GM23338 (cell line): ENCODE results near the gene ZNF774. TPM values are rescaled to one million over a fixed set of nuclear protein-coding genes. Genes with fewer than 3 reads are reported as not detected.

ENCODE experiments used
- ATAC-seq: fragments of 200-7000 bp; cut with Tn5 transposase; 3 replicates; pipeline ENCODE4 v1.9.1; 2020
- DNase-seq: peaks from one replicate; pipeline ENCODE4 v3.0.0-alpha.2; 2015; ENCODE audit warnings: low spot score
- H2AFZ ChIP-seq: fragments of 200-600 bp; sonication (generic); 2 replicates; pipeline ENCODE4 v1.8.0; 2016; ENCODE audit warnings: antibody characterized with exemption, mild to moderate bottlenecking, moderate library complexity
- H3F3A ChIP-seq: fragments of 200-600 bp; sonication (generic); replicated peaks from 2 replicates; pipeline ENCODE4 v1.8.0; 2017; ENCODE audit warnings: antibody characterized with exemption, mixed run types, low read depth
- H3K27ac ChIP-seq: fragments of 200-600 bp; sonication (generic); 2 replicates; pipeline ENCODE4 v1.6.1; 2016; ENCODE audit warnings: low read depth
- H3K27me3 ChIP-seq: fragments of 200-600 bp; sonication (generic); 2 replicates; pipeline ENCODE4 v1.8.0; 2016; ENCODE audit warnings: mild to moderate bottlenecking, mixed run types, moderate library complexity; ENCODE audit not compliant: insufficient read depth
- H3K36me3 ChIP-seq: fragments of 200-600 bp; sonication (generic); 2 replicates; pipeline ENCODE4 v1.8.0; 2016; ENCODE audit warnings: mild to moderate bottlenecking; ENCODE audit not compliant: insufficient read depth
- H3K4me1 ChIP-seq: fragments of 200-600 bp; sonication (generic); 2 replicates; pipeline ENCODE4 v1.8.0; 2016; ENCODE audit warnings: mild to moderate bottlenecking, moderate library complexity; ENCODE audit not compliant: insufficient read depth
- H3K4me2 ChIP-seq: fragments of 200-600 bp; sonication (generic); 2 replicates; pipeline ENCODE4 v1.7.1; 2017; ENCODE audit warnings: mixed run types
- H3K4me3 ChIP-seq: fragments of 200-600 bp; sonication (generic); 2 replicates; pipeline ENCODE4 v1.6.1; 2016; ENCODE audit warnings: mixed run types
- H3K79me2 ChIP-seq: fragments of 200-600 bp; sonication (generic); replicated peaks from 2 replicates; pipeline ENCODE4 v1.8.0; 2017; ENCODE audit warnings: mild to moderate bottlenecking; ENCODE audit not compliant: insufficient read depth
- H3K9me2 ChIP-seq: fragments of 200-600 bp; sonication (generic); 2 replicates; pipeline ENCODE4 v1.8.0; 2017; ENCODE audit not compliant: insufficient read depth
- H4K20me1 ChIP-seq: fragments of 200-600 bp; sonication (generic); replicated peaks from 2 replicates; pipeline ENCODE4 v1.8.0; 2017; ENCODE audit warnings: mild to moderate bottlenecking; ENCODE audit not compliant: insufficient read depth
- H3K27ac Mint-ChIP-seq: 2 replicates; pipeline ENCODE4 v1.8.0; 2020; ENCODE audit warnings: inconsistent platforms, mild to moderate bottlenecking, moderate library complexity, mixed read lengths
- H3K27me3 Mint-ChIP-seq: 3 replicates; pipeline ENCODE4 v1.8.0; 2022; ENCODE audit warnings: low read depth, mild to moderate bottlenecking, moderate library complexity, mixed read lengths, inconsistent platforms; ENCODE audit not compliant: insufficient read depth, poor library complexity
- H3K36me3 Mint-ChIP-seq: 3 replicates; pipeline ENCODE4 v1.8.0; 2021; ENCODE audit warnings: low read depth, mild to moderate bottlenecking, inconsistent platforms, moderate library complexity, mixed read lengths
- H3K4me1 Mint-ChIP-seq: 3 replicates; pipeline ENCODE4 v1.8.0; 2020; ENCODE audit warnings: mild to moderate bottlenecking, inconsistent platforms, mixed read lengths
- H3K4me3 Mint-ChIP-seq: 3 replicates; pipeline ENCODE4 v1.8.0; 2021; ENCODE audit warnings: moderate library complexity, mild to moderate bottlenecking, inconsistent platforms, mixed read lengths
- H3K9me3 Mint-ChIP-seq: 3 replicates; pipeline ENCODE4 v1.8.0; 2020; ENCODE audit warnings: moderate library complexity, mild to moderate bottlenecking, inconsistent platforms, mixed read lengths
- CREB1 ChIP-seq: fragments of 250-450 bp; sonication (Bioruptor Pico); IDR thresholded peaks from 2 replicates; pipeline ENCODE4 v1.5.0; 2020; ENCODE audit warnings: low read depth, mild to moderate bottlenecking, moderate library complexity
- ETS1 ChIP-seq: IDR thresholded peaks from 2 replicates; pipeline ENCODE4 v1.6.1; 2016; ENCODE audit warnings: antibody characterized with exemption
- EZH2 ChIP-seq: fragments of 200-600 bp; sonication (generic); IDR thresholded peaks from one replicate; pipeline ENCODE4 v1.8.0; 2017; ENCODE audit warnings: antibody characterized with exemption, mild to moderate bottlenecking, low read depth; ENCODE audit not compliant: unreplicated experiment
- EZH2phosphoT487 ChIP-seq: fragments of 200-600 bp; sonication (generic); IDR thresholded peaks from one replicate; pipeline ENCODE4 v1.8.1; 2018; ENCODE audit warnings: antibody characterized with exemption; ENCODE audit not compliant: unreplicated experiment
- JUNB ChIP-seq: IDR thresholded peaks from one replicate; pipeline ENCODE4 v1.6.1; 2016; ENCODE audit warnings: antibody characterized with exemption; ENCODE audit not compliant: unreplicated experiment
- NANOG ChIP-seq: IDR thresholded peaks from 2 replicates; pipeline ENCODE4 v1.6.1; 2016; ENCODE audit warnings: antibody characterized with exemption, borderline replicate concordance
- POLR2AphosphoS5 ChIP-seq: IDR thresholded peaks from 2 replicates; pipeline ENCODE4 v1.6.1; 2016; ENCODE audit warnings: antibody characterized with exemption, low read depth
- STAT1 ChIP-seq: IDR thresholded peaks from one replicate; pipeline ENCODE4 v1.6.1; 2016; ENCODE audit warnings: antibody characterized with exemption; ENCODE audit not compliant: unreplicated experiment
- ZNF114 ChIP-seq: fragments of 250-450 bp; sonication (Bioruptor Pico); IDR thresholded peaks from 2 replicates; pipeline ENCODE4 v1.5.0; 2020; ENCODE audit warnings: mild to moderate bottlenecking, moderate library complexity
- ZNF331 ChIP-seq: fragments of 250-450 bp; sonication (Bioruptor Pico); IDR thresholded peaks from 2 replicates; pipeline ENCODE4 v1.5.0; 2020; ENCODE audit warnings: low read depth, mild to moderate bottlenecking, moderate library complexity
- polyA plus RNA-seq: library from polyadenylated mRNA; unstranded; fragments of >200 nt; fragmentation: Nextera tagmentation; extraction: Ambion mirVana; gene quantifications from 2 replicates; pipeline ENCODE4 v1.2.1, GENCODE V29; 2016
- total RNA-seq: library from RNA; depleted of rRNA; stranded (reverse); fragments of >200 nt; shearing (Covaris generic); gene quantifications from 2 replicates; pipeline ENCODE4 v1.2.3, GENCODE V29; 2014
- TF ChIP-seq, protein P1 (sequence below), 2 experiments: fragments of 200-600 bp in 1 of 2; sonication (generic) in 1 of 2; conservative IDR thresholded peaks; 2 replicates each; pipeline versions ENCODE4 v1.5.1 to v1.6.1; 2016 to 2017; ENCODE audit warnings: antibody characterized with exemption in 2 of 2, low read depth in 2 of 2, mild to moderate bottlenecking in 2 of 2, moderate library complexity in 1 of 2
- TF ChIP-seq, protein P2 (sequence below): IDR thresholded peaks from one replicate; pipeline ENCODE4 v1.6.1; 2018; ENCODE audit warnings: antibody characterized with exemption; ENCODE audit not compliant: unreplicated experiment
- TF ChIP-seq, protein P3 (sequence below): fragments of 250-450 bp; sonication (Bioruptor Pico); IDR thresholded peaks from 2 replicates; pipeline ENCODE4 v1.5.0; 2020; ENCODE audit warnings: mild to moderate bottlenecking, moderate library complexity

The ZNF774 gene
- total and polyA plus RNA-seq, 2 experiments from 2014 or later = 0.45 to 1.8 TPM

DNA sequence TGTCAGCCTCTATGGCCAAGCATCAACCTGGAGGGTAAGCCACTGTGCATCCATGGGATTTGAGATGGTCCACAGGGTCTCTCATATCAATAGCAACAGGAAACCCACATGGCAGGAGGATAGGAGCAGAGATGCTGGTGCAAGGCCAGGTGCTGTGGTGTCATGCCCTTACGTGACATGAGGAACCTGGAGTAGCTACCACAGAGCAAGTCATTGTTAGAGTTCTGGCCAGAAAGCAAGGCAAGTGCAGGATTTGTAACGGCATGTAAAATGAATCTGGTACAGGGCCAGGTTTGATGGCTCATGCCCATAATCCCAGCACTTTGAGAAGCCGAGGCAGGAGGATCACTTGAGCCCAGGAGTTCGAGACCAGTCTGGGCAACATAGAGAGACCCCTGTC is 14.8 kb upstream of the ZNF774 start:
- DNase-seq (no peak), ATAC-seq (no peak)
- Histone ChIP-seq H3K27ac (no peak overlapping the region), H3F3A (no peaks in the 10 kb centered on the region), H3K4me3 (no peak overlapping the region), H4K20me1 (no peaks in the 10 kb centered on the region), H3K4me2 (no peak overlapping the region), H3K79me2 (no peaks in the 10 kb centered on the region), H3K27me3 (no peaks in the 10 kb centered on the region), H2AFZ (no peak overlapping the region), H3K36me3 (no peaks in the 10 kb centered on the region), H3K9me2 (no peaks in the 10 kb centered on the region), H3K4me1 (no peaks in the 10 kb centered on the region)
- no peak for TF ChIP-seq STAT1
- no peak for TF ChIP-seq CREB1 (CRISPR knock-in tag)
- TF ChIP-seq JUNB = no peak
- TF ChIP-seq ETS1 = no peak
- no peak for TF ChIP-seq EZH2phosphoT487
- TF ChIP-seq, protein P1, sequence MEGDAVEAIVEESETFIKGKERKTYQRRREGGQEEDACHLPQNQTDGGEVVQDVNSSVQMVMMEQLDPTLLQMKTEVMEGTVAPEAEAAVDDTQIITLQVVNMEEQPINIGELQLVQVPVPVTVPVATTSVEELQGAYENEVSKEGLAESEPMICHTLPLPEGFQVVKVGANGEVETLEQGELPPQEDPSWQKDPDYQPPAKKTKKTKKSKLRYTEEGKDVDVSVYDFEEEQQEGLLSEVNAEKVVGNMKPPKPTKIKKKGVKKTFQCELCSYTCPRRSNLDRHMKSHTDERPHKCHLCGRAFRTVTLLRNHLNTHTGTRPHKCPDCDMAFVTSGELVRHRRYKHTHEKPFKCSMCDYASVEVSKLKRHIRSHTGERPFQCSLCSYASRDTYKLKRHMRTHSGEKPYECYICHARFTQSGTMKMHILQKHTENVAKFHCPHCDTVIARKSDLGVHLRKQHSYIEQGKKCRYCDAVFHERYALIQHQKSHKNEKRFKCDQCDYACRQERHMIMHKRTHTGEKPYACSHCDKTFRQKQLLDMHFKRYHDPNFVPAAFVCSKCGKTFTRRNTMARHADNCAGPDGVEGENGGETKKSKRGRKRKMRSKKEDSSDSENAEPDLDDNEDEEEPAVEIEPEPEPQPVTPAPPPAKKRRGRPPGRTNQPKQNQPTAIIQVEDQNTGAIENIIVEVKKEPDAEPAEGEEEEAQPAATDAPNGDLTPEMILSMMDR (conservative IDR thresholded peaks at IDR 0.05; ENCODE audit: low read depth in 2 of 2) = no peak
- TF ChIP-seq NANOG = no peak
- TF ChIP-seq ZNF331 (CRISPR knock-in tag) = no peak
- TF ChIP-seq, protein P2, sequence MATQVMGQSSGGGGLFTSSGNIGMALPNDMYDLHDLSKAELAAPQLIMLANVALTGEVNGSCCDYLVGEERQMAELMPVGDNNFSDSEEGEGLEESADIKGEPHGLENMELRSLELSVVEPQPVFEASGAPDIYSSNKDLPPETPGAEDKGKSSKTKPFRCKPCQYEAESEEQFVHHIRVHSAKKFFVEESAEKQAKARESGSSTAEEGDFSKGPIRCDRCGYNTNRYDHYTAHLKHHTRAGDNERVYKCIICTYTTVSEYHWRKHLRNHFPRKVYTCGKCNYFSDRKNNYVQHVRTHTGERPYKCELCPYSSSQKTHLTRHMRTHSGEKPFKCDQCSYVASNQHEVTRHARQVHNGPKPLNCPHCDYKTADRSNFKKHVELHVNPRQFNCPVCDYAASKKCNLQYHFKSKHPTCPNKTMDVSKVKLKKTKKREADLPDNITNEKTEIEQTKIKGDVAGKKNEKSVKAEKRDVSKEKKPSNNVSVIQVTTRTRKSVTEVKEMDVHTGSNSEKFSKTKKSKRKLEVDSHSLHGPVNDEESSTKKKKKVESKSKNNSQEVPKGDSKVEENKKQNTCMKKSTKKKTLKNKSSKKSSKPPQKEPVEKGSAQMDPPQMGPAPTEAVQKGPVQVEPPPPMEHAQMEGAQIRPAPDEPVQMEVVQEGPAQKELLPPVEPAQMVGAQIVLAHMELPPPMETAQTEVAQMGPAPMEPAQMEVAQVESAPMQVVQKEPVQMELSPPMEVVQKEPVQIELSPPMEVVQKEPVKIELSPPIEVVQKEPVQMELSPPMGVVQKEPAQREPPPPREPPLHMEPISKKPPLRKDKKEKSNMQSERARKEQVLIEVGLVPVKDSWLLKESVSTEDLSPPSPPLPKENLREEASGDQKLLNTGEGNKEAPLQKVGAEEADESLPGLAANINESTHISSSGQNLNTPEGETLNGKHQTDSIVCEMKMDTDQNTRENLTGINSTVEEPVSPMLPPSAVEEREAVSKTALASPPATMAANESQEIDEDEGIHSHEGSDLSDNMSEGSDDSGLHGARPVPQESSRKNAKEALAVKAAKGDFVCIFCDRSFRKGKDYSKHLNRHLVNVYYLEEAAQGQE = no peak
- no peak for TF ChIP-seq POLR2AphosphoS5
- TF ChIP-seq EZH2 = no peak
- TF ChIP-seq, protein P3, sequence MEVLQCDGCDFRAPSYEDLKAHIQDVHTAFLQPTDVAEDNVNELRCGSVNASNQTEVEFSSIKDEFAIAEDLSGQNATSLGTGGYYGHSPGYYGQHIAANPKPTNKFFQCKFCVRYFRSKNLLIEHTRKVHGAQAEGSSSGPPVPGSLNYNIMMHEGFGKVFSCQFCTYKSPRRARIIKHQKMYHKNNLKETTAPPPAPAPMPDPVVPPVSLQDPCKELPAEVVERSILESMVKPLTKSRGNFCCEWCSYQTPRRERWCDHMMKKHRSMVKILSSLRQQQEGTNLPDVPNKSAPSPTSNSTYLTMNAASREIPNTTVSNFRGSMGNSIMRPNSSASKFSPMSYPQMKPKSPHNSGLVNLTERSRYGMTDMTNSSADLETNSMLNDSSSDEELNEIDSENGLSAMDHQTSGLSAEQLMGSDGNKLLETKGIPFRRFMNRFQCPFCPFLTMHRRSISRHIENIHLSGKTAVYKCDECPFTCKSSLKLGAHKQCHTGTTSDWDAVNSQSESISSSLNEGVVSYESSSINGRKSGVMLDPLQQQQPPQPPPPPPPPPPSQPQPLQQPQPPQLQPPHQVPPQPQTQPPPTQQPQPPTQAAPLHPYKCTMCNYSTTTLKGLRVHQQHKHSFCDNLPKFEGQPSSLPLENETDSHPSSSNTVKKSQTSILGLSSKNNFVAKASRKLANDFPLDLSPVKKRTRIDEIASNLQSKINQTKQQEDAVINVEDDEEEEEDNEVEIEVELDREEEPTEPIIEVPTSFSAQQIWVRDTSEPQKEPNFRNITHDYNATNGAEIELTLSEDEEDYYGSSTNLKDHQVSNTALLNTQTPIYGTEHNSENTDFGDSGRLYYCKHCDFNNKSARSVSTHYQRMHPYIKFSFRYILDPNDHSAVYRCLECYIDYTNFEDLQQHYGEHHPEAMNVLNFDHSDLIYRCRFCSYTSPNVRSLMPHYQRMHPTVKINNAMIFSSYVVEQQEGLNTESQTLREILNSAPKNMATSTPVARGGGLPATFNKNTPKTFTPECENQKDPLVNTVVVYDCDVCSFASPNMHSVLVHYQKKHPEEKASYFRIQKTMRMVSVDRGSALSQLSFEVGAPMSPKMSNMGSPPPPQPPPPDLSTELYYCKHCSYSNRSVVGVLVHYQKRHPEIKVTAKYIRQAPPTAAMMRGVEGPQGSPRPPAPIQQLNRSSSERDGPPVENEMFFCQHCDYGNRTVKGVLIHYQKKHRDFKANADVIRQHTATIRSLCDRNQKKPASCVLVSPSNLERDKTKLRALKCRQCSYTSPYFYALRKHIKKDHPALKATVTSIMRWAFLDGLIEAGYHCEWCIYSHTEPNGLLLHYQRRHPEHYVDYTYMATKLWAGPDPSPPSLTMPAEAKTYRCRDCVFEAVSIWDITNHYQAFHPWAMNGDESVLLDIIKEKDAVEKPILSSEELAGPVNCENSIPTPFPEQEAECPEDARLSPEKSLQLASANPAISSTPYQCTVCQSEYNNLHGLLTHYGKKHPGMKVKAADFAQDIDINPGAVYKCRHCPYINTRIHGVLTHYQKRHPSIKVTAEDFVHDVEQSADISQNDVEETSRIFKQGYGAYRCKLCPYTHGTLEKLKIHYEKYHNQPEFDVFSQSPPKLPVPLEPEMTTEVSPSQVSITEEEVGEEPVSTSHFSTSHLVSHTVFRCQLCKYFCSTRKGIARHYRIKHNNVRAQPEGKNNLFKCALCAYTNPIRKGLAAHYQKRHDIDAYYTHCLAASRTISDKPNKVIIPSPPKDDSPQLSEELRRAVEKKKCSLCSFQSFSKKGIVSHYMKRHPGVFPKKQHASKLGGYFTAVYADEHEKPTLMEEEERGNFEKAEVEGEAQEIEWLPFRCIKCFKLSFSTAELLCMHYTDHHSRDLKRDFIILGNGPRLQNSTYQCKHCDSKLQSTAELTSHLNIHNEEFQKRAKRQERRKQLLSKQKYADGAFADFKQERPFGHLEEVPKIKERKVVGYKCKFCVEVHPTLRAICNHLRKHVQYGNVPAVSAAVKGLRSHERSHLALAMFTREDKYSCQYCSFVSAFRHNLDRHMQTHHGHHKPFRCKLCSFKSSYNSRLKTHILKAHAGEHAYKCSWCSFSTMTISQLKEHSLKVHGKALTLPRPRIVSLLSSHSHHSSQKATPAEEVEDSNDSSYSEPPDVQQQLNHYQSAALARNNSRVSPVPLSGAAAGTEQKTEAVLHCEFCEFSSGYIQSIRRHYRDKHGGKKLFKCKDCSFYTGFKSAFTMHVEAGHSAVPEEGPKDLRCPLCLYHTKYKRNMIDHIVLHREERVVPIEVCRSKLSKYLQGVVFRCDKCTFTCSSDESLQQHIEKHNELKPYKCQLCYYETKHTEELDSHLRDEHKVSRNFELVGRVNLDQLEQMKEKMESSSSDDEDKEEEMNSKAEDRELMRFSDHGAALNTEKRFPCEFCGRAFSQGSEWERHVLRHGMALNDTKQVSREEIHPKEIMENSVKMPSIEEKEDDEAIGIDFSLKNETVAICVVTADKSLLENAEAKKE (CRISPR knock-in tag) = no peak
- no peak for TF ChIP-seq ZNF114 (CRISPR knock-in tag)
- H3K9me3 Mint-ChIP-seq = no peaks in the 10 kb centered on the region
- no peaks in the 10 kb centered on the region; the same call in 2 of the 3 replicates for H3K4me1 Mint-ChIP-seq
- no peaks in the 10 kb centered on the region for H3K36me3 Mint-ChIP-seq
- H3K27me3 Mint-ChIP-seq = peaks cover 4% of the 10 kb centered on the region
- H3K27ac Mint-ChIP-seq = no peak overlapping the region
- no peak overlapping the region for H3K4me3 Mint-ChIP-seq
